GM21526 (cell line): ENCODE data around the gene DMAC2.
"Not testable (repeated sequence)": the region's sequence is repeated elsewhere in the genome, so short reads cannot be mapped to it uniquely, and the experiment has no call there.

Experiments used
- ATAC-seq: cut with Tn5 transposase; IDR thresholded peaks from one replicate; pipeline ENCODE4 v1.9.1; 2021; ENCODE audit warnings: moderate library complexity; ENCODE audit not compliant: unreplicated experiment, low FRiP score

DMAC2 gene

GRCh38 chr19:41424335-41425173, 15.2 kb downstream of the DMAC2 start:
- ATAC-seq = no peak

- no peak for ATAC-seq
These were observed 16.8 kb downstream of the DMAC2 start for GRCh38 chr19:41422955-41423354.

DNA sequence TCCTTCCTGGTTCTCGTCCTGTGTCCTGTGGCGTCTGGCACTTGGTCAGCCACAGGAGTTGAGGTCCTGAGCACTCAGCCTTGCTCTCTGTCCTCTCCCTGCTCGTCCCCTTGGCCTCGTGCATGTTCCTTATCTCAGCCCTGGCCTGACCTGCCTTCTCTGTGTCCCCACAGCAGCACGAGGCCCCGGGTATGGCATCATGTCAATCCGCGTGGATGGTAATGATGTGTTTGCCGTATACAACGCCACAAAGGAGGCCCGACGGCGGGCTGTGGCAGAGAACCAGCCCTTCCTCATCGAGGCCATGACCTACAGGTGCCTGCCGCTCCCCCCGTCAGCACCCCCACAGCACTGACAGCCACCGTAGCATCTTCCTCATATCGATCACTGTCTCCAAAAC, 17.3 kb downstream of the DMAC2 start:
- ATAC-seq = no peak

DNA sequence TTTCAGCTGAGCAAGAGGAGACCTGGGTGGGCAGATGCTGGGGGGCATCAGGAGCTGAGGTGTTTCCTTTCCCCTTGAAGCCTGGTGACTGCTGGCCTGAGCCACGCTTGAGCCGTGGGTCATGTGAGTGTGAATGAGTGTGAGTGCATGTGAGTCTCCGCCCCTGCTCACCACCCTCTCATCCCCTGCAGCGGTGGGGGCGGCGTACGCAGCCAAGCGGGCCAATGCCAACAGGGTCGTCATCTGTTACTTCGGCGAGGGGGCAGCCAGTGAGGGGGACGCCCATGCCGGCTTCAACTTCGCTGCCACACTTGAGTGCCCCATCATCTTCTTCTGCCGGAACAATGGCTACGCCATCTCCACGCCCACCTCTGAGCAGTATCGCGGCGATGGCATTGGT, 17.7 kb downstream of the DMAC2 start:
- ATAC-seq = no peak

- ATAC-seq = no peak
These were observed 18.4 kb downstream of the DMAC2 start for GRCh38 chr19:41421314-41421713.

DNA sequence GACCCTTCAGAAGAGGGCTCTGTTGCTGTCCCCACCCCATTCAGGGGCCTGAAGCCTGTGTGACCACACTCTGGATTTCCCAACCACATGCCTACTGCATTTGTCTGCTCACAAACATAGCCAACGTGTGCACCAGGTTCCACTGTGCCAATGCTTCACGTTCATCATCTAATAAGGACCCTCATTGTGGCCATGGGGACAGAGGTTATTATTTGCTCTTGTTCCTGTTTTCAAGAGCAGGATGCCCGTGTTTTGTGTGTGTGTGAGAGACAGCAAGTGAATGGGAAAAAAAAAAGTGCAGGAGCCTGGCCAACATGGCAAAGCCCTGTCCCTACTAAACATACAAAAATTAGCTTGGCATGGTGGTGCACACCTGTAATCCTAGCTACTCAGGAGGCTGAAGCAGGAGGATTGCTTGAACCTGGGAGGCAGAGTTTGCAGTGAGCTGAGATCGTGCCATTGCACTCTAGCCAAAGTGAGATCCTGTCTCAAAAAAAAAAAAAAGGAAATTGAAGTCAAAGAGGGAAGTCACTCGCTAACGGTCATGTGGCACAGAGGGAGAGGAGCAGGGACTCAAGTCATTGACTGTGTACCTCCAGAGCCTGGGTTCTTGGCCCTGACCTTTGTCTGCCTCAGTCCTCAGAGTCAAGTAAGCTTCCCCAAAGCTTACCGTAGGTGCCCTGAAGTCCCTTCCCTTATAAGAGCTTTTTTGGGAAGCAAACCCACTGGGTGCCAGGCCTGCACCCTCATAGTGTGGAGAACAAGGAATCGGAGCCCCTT, 19.4 kb downstream of the DMAC2 start:
- ATAC-seq = no peak

- no peak for ATAC-seq
These were observed 23.5 kb downstream of the DMAC2 start for GRCh38 chr19:41416194-41416674.

DNA sequence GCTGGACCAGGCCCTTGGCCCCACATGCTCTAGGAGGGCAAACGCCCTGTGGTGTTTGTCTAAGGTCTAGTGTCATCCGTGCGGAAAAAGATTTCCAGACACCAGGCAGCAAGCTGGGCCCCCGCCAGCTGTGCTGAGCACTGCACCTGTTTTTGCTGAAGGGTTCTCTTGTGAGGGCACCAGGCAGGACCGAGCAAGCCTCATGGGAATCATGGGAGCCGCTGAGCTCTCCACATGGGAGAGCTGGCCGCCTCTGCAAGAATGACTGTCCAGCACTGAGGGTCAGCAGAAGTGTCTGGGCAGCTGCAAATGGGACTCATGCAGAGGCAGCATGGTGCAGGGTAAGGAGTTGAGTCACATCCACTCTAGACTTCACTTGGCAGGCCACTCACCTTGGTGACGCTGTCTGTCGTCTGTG, 24.5 kb downstream of the DMAC2 start:
- ATAC-seq = no peak

DNA sequence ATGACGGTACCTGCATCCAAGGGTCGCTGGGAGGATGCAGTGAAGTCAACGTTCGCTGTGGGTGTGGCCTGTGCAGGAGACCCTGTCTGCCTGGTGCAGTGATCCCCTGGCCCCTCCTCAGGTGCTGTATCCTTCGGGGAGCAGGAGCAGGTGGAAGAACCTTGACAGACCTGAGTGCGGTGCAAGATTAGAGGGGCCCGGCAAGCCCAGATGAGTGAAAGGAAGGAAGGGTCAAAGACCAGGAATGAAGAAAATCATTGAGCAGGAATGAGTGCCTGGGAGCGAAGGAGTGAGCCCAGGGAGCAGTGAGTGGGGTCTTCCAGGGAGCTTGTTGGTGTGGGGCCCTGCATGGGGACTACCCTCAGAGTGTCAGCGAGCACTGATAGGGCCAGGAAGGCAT, 25.3 kb downstream of the DMAC2 start:
- ATAC-seq = no peak

DNA sequence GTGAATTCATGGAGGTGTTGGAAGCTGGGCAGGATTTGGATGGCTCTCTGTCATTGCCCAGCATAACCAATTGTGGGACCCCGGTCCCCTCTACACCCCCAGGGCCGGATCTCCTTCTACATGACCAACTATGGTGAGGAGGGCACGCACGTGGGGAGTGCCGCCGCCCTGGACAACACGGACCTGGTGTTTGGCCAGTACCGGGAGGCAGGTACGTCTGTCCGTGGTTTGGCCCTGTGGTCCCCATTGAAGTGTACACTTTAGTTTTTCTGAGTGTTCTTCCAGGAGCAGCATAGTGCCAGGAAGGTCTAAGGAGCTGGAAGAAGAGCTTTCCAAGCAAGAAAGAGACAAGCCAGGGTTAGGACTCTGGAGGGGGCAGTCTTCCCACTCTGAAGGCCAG, 25.8 kb downstream of the DMAC2 start:
- no peak for ATAC-seq

GRCh38 chr19:41412953-41413352, 26.8 kb downstream of the DMAC2 start:
- no peak for ATAC-seq

DNA sequence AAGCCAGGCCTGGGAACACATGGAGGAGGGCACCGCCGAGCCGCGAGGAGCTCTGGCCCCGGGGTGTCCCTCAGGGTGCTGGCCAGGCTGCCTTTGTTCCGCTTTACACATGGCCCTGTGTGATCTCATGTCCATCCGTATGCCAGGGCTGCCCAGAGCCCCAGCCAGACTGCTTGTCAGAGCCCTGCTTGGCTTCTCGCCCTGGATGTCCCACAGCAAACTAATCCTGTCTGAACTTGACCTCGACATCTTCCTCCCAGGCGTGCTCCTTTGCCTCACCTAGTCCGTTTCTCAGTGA, 27.8 kb downstream of the DMAC2 start:
- ATAC-seq = no peak

- no peak for ATAC-seq
These were observed 28.4 kb downstream of the DMAC2 start for GRCh38 chr19:41411100-41411967.

GRCh38 chr19:41410336-41411054, 29.2 kb downstream of the DMAC2 start:
- ATAC-seq = no peak

DNA sequence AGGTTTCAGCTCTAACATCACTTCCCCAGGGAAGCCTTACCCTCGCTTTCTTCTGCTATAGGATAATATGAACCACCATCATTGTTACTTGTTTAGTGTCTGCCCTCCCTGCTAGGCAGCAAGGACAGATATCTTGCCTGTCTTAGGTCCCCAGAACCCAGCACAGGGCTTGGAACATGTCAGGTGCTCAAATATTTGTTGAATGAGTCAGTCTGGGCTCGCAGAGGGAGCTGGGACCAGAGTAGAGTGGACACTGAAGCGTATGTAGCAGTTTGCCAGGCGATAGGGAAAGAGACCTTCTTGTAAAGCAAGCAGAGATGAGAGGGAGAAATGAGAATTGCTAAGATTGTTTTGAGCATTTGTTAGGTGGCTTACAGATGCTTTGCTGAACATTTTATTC, 30.4 kb downstream of the DMAC2 start:
- ATAC-seq = no peak

DNA sequence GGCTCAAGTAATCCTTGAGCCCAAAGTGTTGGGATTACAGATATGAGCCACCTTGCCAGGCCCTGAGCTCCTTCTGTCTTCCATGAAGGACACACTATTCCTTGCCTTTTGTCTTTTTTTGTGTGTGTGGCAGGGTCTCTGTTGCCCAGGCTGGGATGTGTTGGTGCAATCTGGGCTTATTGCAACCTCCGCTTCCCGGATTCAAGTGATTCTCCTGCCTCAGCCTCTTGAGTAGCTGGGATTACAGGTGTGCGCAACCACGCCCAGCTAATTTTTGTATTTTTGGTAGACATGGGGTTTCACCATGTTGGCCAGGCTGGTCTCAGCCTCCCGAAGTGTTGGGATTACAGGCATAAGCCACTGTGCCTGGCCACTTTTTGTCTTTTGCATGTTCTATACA, 30.9 kb downstream of the DMAC2 start:
- ATAC-seq = not testable (repeated sequence)

DNA sequence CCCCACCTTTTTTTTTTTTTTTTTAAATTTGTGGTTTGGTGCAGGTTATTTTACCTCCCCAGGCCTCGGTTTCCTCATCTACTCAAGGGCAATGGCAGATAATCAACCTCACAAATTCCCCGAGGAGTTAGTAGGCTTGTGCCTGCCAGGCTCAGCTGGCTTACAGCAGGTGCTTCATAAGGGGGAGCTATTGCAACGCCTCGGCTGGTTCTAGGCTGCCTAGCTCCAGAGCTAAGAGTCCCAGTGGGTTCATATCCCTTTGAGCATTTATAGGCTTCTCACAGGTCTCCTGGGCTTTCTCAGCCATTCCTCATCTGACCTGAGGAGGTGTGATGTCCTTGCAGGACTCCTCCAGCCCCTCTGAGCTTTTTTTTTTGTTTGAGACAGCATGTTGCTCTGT, 31.5 kb downstream of the DMAC2 start:
- no peak for ATAC-seq

DNA sequence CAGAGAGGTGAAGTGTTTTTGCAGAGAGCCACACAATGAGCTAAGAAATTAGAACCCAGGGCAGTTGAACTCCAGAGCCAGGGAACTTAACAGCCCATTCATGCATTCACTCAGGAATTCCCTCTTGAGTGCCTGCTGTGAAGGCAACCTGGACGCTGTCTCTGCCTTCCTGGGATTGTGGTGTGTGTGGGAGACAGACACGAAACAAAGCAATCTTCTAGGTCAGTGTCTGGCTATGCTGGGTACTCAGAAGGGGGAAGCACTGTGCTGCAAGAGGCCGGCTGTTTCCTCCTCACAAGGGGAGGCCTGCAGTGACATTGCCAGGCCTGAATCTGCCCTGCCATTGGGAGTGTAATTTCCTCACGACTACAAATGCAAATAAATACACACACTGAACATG, 32.4 kb downstream of the DMAC2 start:
- no peak for ATAC-seq

DNA sequence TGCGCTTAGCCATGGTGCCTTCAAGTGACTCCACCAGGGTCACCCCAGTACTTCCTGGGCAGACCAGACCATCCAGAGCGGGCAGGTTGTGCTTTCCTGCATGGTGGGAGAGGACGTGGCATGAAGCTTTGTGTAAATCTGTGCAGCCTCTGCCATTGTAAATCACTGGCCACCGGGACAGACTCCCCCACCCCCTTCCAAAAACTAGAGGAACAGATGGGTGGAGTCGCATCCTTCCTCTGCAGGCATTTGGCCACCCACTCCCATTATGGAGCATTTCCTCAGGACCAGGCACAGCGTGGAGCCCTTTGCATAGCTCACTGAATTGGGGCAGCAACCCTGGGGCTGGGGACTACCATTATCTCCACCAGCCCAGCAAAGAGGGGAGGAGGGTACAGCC, 33.9 kb downstream of the DMAC2 start:
- no peak for ATAC-seq

DNA sequence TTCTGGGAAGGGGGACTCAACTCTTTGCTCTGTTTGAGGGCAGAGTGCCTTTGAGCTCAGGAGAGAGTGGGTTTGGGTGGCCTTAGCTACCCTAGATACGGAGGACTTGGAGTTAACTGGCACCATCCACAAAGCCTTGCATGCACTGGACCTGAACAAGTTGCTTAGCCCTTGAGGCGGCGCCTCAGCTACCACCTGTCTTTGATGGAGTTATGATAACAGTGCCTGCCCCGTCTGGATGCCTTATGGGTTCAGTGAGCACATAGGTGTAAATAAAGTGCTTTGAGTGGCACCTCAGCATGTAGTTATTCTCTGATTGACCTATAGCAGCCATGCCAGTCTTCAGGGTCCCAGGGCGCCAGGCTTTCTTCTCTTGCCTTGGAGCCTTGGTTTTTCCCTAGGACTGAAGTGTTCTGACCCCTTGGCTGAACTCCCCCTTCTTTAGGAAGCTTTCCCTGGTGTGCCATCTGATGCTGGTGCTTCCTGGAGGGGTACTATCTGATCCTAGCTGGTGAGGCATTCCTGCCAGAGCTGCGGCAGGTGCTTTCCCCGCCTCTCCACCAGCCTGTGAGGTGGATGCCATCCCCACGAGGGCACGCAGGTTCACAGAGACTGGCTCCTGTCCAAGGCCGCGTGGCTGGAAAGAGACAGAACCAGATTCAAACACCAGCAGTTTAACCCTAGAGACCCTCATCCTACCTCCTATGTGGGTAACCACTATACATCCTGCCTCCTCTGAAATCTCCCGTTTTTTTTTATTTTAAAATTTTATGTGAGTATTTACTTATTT, 36.3 kb downstream of the DMAC2 start:
- no peak for ATAC-seq
